Thymus (tissue), 11 donors: Measurements from ENCODE around the gene GHRL. TPM values are rescaled to one million over a fixed set of nuclear protein-coding genes. Genes with fewer than 3 reads are reported as not detected.

ENCODE experiments used
- DNase-seq, 9 donors: peaks; one replicate each; pipeline ENCODE4 v3.0.0-alpha.2; 2013; ENCODE audit warnings: low spot score in 9 of 9, low read depth in 6 of 9, missing footprints in 1 of 9
- H3K27ac ChIP-seq, 2 donors: one replicate each; pipeline ENCODE4 v1.5.1; 2013; ENCODE audit warnings: control low read depth in 1 of 2, low read depth in 1 of 2, low read length in 1 of 2, mild to moderate bottlenecking in 1 of 2, moderate library complexity in 1 of 2
- H3K27me3 ChIP-seq, 2 donors: one replicate each; pipeline ENCODE4 v1.5.1; 2013; ENCODE audit warnings: low read length in 1 of 2; ENCODE audit not compliant: control insufficient read depth in 2 of 2, insufficient read depth in 1 of 2
- H3K36me3 ChIP-seq, 2 donors: one replicate each; pipeline ENCODE4 v1.5.1; 2013; ENCODE audit warnings: low read length in 1 of 2, mild to moderate bottlenecking in 1 of 2, moderate library complexity in 1 of 2; ENCODE audit not compliant: control insufficient read depth in 2 of 2, insufficient read depth in 2 of 2
- H3K4me1 ChIP-seq, 2 donors: one replicate each; pipeline ENCODE4 v1.5.1; 2013; ENCODE audit warnings: low read length in 2 of 2; ENCODE audit not compliant: control insufficient read depth in 2 of 2, insufficient read depth in 2 of 2
- H3K4me3 ChIP-seq, 2 donors: one replicate each; pipeline ENCODE4 v1.5.1; 2013; ENCODE audit warnings: low read length in 2 of 2, control low read depth in 1 of 2, mild to moderate bottlenecking in 1 of 2
- H3K9me3 ChIP-seq, 2 donors: one replicate each; pipeline ENCODE4 v1.5.1; 2013; ENCODE audit warnings: low read length in 1 of 2, mild to moderate bottlenecking in 1 of 2; ENCODE audit not compliant: control insufficient read depth in 2 of 2, insufficient read depth in 1 of 2
- WGBS: extraction: QIAGEN DNeasy Blood & Tissue Kit; methylation state at CpG from one replicate; pipeline ENCODE4 v1.1.7; 2013; 5-methylcytosine and 5-hydroxymethylcytosine counted together
- polyA plus RNA-seq: library from polyadenylated mRNA; stranded (reverse); fragments of 200-250 nt; gene quantifications from one replicate; pipeline ENCODE4 v1.2.3, GENCODE V29; 2013
- total RNA-seq: library from RNA; stranded (reverse); fragments of 120-200 nt; gene quantifications from one replicate; pipeline ENCODE4 v1.2.4, GENCODE V29; 2013
- donor health status: healthy.

The GHRL gene
- total and polyA plus RNA-seq, 2 donors, result 2.4 to 3.7 TPM

GRCh38 chr3:10238345-10239183 lies 54.2 kb downstream of the GHRL start:
- no peak for DNase-seq
- no peak overlapping the region for H3K27ac ChIP-seq
- H3K4me1 ChIP-seq, result peaks cover 24 to 37% of the 10 kb centered on the region in 2 donors
- no peaks in the 10 kb centered on the region for H3K27me3 ChIP-seq
- WGBS, result 88% methylated on average over 15 of the region's 15 CpGs
- H3K36me3 ChIP-seq, result peaks cover 5% of the 10 kb centered on the region in 2 donors
- H3K9me3 ChIP-seq, result peaks cover 0 to 4% of the 10 kb centered on the region in 2 donors
- no peak overlapping the region for H3K4me3 ChIP-seq

Other genes with a start within 250 kb of the GHRL start
- not detected for gene FANCD2OS, start 184.7 kb downstream of the GHRL start, total RNA-seq
- 0.18 TPM for gene FANCD2OS, start 184.7 kb downstream of the GHRL start, polyA plus RNA-seq
- 124 TPM for gene BRK1, start 177.3 kb downstream of the GHRL start, total RNA-seq
- 222 TPM for gene BRK1, start 177.3 kb downstream of the GHRL start, polyA plus RNA-seq
- gene VHL, start 151.2 kb downstream of the GHRL start, total RNA-seq, result 40.8 TPM
- 78.0 TPM for gene VHL, start 151.2 kb downstream of the GHRL start, polyA plus RNA-seq
- 3.9 TPM for gene IRAK2, start 128.0 kb downstream of the GHRL start, total RNA-seq
- gene IRAK2, start 128.0 kb downstream of the GHRL start, polyA plus RNA-seq, result 3.3 TPM
- gene TATDN2, start 44.5 kb downstream of the GHRL start, total RNA-seq, result 19.2 TPM
- 24.4 TPM for gene TATDN2, start 44.5 kb downstream of the GHRL start, polyA plus RNA-seq
- gene SEC13, start 28.2 kb upstream of the GHRL start, total RNA-seq, result 112 TPM
- 63.0 TPM for gene SEC13, start 28.2 kb upstream of the GHRL start, polyA plus RNA-seq
- gene ATP2B2, start 212.6 kb upstream of the GHRL start, total RNA-seq, result 0.19 TPM
- gene ATP2B2, start 212.6 kb upstream of the GHRL start, polyA plus RNA-seq, result 0.34 TPM